ENCODE data around the gene RAC2. TPM values are rescaled to one million over a fixed set of nuclear protein-coding genes. Genes with fewer than 3 reads are reported as not detected.
A peak's percentile ranks its signal among the peaks of the same experiment; 100 is the strongest.

Gene RAC2
- total RNA-seq, 4 donors from 2014 or later: 2.6 to 8.6 (median 6.7) TPM

DNA sequence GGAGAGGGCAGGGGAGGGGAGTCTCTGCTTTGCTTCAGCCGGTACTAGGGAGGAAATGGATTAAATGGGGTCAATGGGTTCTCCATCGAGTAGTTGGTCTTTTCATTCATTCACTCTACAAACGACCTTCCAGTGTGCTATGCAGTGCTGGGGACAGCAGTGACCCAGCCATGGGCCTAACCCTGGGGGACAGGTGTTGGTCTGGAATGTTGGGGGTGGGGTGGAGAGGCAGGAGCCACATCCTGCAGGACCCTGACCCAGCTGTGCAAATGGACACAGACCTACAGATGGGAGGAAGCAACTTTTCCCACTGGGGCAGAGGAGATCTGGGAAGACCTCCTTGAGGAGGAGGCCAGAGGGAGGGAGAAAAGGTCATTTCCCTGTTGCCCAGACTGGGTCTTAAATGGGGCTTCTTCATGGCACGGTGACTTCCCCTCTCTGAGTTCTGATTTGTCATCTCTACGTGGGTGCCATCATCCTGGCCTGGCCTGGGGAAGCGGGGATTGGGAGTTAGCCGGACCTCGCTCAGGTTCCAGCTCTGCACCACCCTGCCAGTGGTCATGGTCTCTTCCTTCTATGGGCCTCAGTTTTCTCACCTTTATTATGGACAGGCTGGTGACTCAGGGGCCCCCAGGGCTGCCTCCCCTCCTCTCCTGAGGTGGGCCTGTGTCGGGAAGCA, 40.2 kb upstream of the RAC2 start:
- no peak overlapping the region for H3K4me3 ChIP-seq (ENCODE audit: low read depth, poor library complexity, severe bottlenecking)
- no peak for TF ChIP-seq POLR2A (IDR thresholded peaks at IDR 0.05)
- WGBS, 2 donors: 43 to 61% methylated on average over 9 of the region's 9 CpGs
- DNase-seq (ENCODE audit: low spot score in 2 of 2): no peak
- intact Hi-C loops (cut with DNase I; ENCODE audit: low total_unique reads): no loop called here

DNA sequence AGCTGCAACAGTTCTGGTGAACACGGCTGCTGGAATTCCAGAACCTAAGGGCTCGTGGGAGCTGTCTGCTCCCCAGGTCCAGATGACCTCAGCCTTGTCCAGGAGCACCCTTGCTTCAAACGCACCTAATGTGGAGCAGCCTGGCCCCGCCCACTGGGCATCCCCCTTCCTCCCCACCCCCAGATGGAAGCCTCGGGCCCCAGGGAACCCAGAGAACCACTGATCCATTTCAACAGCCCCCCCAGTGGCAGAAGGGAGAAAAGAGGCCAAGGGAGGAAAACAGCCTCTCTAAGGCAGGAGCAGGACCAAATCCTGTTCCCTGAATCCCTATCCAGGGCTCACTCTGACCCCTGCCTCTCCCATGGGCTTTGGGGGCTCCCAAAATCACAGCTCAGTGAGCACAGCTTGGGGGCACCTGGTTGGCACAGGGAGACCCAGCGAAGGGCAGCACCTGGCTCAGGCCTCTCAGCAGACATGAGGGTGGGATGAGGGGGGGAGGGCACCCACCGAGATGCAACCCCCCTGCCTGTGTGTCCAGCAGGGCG, 39.4 kb upstream of the RAC2 start:
- TF ChIP-seq, protein P1, sequence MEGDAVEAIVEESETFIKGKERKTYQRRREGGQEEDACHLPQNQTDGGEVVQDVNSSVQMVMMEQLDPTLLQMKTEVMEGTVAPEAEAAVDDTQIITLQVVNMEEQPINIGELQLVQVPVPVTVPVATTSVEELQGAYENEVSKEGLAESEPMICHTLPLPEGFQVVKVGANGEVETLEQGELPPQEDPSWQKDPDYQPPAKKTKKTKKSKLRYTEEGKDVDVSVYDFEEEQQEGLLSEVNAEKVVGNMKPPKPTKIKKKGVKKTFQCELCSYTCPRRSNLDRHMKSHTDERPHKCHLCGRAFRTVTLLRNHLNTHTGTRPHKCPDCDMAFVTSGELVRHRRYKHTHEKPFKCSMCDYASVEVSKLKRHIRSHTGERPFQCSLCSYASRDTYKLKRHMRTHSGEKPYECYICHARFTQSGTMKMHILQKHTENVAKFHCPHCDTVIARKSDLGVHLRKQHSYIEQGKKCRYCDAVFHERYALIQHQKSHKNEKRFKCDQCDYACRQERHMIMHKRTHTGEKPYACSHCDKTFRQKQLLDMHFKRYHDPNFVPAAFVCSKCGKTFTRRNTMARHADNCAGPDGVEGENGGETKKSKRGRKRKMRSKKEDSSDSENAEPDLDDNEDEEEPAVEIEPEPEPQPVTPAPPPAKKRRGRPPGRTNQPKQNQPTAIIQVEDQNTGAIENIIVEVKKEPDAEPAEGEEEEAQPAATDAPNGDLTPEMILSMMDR (IDR thresholded peaks at IDR 0.05): no peak
- TF ChIP-seq POLR2A (IDR thresholded peaks at IDR 0.05): no peak
- intact Hi-C loops (cut with DNase I; ENCODE audit: low total_unique reads): no loop called here
- 55 to 56% methylated on average over 8 of the region's 8 CpGs for WGBS, 2 donors
- no peak for DNase-seq (ENCODE audit: low spot score in 2 of 2)
- no peak overlapping the region for H3K4me3 ChIP-seq (ENCODE audit: low read depth, poor library complexity, severe bottlenecking)

DNA sequence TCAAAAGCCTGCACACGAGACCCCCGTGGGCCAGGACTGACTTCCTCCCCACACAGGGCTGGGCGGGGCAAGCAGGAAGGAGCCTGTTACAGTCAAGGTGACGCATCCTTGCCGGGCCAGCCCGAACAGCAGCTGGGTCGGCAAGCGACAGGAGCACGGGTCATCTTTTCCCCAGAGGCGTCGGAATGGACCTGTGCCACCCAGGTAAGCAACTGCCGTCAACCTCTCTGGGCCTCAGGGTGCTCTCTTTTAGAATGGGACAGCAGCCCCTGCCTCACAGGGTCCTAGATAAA, 38.3 kb upstream of the RAC2 start, which contains the start of gene CYTH4:
TSS of gene CYTH4 (plus strand) at position 124 of the 293 bp plus-strand sequence. CDS start at position 186, 62 bp downstream.
- peak; percentile 34 to 91 for DNase-seq (ENCODE audit: low spot score in 2 of 2)
- 17 to 37% methylated on average over 12 of the region's 12 CpGs for WGBS, 2 donors
- intact Hi-C loops (cut with DNase I; ENCODE audit: low total_unique reads): no loop called here
- TF ChIP-seq POLR2A (IDR thresholded peaks at IDR 0.05): no peak
- TF ChIP-seq, protein P1 (IDR thresholded peaks at IDR 0.05): no peak
- H3K4me3 ChIP-seq (ENCODE audit: low read depth, poor library complexity, severe bottlenecking): peak within 1 kb of the TSS; percentile 2

DNA sequence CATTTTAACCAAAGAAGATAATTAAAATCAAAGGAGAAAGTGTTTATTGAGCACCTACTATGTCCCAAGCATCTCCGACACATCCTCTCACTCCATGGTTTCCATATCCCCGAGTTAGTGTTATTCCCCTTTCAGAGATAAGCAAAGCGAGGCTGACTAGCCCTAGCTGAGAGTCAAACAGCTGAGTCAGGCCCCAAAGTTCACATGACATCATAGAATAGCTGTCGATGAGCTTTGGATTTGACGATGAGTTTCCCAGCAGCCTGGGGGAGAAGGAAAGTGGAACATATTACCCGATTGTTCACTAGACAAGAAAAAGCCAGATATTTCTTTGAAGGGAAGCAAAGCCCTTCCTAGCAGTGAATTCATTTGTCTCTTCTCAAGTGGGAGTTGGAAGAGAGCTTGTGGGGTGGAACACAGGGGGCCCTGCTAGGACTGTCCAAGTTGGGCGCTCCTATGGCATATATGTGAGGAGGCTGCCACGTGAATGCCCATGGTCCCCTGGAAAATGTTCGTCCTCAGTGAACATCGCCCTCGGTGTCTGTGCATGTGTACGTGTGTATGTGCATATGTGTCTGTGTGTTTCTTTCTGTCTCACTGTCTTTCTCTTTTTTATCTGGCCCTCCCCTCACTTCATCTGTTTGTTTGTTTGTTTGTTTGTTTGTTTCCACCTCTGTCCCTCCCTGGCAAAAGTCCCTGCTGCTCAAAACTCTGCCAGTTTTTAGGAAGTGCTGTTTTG, 37.7 kb upstream of the RAC2 start:
- WGBS, 2 donors: 73 to 85% methylated on average over 12 of the region's 12 CpGs
- no peak for TF ChIP-seq POLR2A (IDR thresholded peaks at IDR 0.05)
- TF ChIP-seq, protein P1 (IDR thresholded peaks at IDR 0.05): no peak
- intact Hi-C loops (cut with DNase I; ENCODE audit: low total_unique reads): no loop called here
- no peak overlapping the region for H3K4me3 ChIP-seq (ENCODE audit: low read depth, poor library complexity, severe bottlenecking)
- DNase-seq (ENCODE audit: low spot score in 2 of 2): no peak

DNA sequence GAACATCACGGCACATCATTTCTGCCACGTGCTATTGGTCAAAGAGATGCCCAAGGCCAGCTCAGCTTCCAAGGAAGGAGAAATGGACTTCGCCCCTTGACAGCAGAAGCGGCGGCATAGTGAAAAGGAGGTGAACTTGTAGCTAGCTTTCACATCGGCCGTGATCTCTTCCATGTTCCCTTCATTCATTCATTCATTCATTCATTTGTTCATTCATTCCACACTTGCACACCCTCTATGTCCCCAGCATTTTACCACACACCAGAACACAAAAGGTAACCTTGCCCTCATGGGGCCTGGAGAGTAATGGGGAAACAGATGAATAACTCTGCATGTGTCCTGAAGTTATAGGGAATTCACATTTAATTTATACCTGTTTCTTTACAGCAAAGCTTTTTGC, 37.1 kb upstream of the RAC2 start:
- TF ChIP-seq POLR2A (IDR thresholded peaks at IDR 0.05): no peak
- TF ChIP-seq, protein P1 (IDR thresholded peaks at IDR 0.05): no peak
- intact Hi-C loops (cut with DNase I; ENCODE audit: low total_unique reads): no loop called here
- DNase-seq (ENCODE audit: low spot score in 2 of 2): no peak
- WGBS, 2 donors: 79 to 97% methylated on average over 7 of the region's 7 CpGs
- H3K4me3 ChIP-seq (ENCODE audit: low read depth, poor library complexity, severe bottlenecking): no peak overlapping the region

DNA sequence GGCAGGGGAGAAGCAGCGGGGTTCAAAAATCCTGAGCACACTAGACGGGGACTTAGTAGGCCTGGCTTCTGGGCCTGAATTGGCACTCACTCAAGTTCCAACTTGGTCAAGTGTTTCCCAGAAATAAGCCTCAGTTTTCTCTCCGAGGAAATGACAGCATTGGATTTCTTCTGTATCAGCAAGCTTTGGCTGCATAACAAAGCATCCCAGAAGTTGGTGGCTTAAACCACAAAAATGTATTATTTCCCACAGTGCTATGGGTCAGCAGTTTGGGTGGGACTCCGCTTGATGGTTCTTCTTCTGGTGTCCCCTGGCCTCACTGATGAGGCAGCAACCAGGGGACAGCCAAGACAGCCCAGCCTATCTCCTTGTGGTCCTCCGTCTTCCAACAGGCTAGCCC, 36.6 kb upstream of the RAC2 start:
- no peak for DNase-seq (ENCODE audit: low spot score in 2 of 2)
- no peak overlapping the region for H3K4me3 ChIP-seq (ENCODE audit: low read depth, poor library complexity, severe bottlenecking)
- intact Hi-C loops (cut with DNase I; ENCODE audit: low total_unique reads): no loop called here
- 87 to 95% methylated on average over 5 of the region's 5 CpGs for WGBS, 2 donors
- TF ChIP-seq, protein P1 (IDR thresholded peaks at IDR 0.05): no peak
- TF ChIP-seq POLR2A (IDR thresholded peaks at IDR 0.05): no peak
